Measurements from ENCODE around the gene SIL1. TPM values are rescaled to one million over a fixed set of nuclear protein-coding genes. Genes with fewer than 3 reads are reported as not detected.
A peak's percentile ranks its signal among the peaks of the same experiment; 100 is the strongest.

The SIL1 gene
- total and polyA plus RNA-seq, 2 donors (not counting 3 experiments of a cell fraction or from before 2014, with no cell fraction given), result 47.6 to 67.2 TPM

- BruUV-seq (replicated peaks), result no TSS peak
Observed at GRCh38 chr5:139088024-139088423, 110.1 kb downstream of the SIL1 start.

More at GRCh38 chr5:139088024-139088423, 110.1 kb downstream of the SIL1 start:
- no peak overlapping the region for H3K9ac ChIP-seq (replicated peaks; ENCODE audit: extremely low read depth, insufficient read depth, low read length)
- H3K9me1 ChIP-seq (replicated peaks; ENCODE audit: control insufficient read depth, extremely low read depth, insufficient read depth, low read length), result no peaks in the 10 kb centered on the region
- TF ChIP-seq FOS (IDR thresholded peaks at IDR 0.05; ENCODE audit: borderline replicate concordance, insufficient read depth, low read length) (peak; percentile 11), CTCF (IDR thresholded peaks at IDR 0.05; ENCODE audit: extremely low read depth in 1 of 2, insufficient read depth in 1 of 2, low read depth in 1 of 2, low read length in 2 of 2) (no peak)
- H3K4me1 ChIP-seq (ENCODE audit: control insufficient read depth, extremely low read depth, insufficient read depth, low read length), result peaks cover 2% of the 10 kb centered on the region
- no peaks in the 10 kb centered on the region for H3K27me3 ChIP-seq (ENCODE audit: control insufficient read depth in 2 of 2, insufficient read depth in 2 of 2, low read length in 2 of 2)
- H4K20me1 ChIP-seq (replicated peaks; ENCODE audit: control insufficient read depth, extremely low read depth, insufficient read depth, low read length), result no peaks in the 10 kb centered on the region
- DNase-seq (ENCODE audit: low read depth, low spot score) (peak; percentile 24), FAIRE-seq (no peak)
- H2AFZ ChIP-seq (ENCODE audit: low read depth, low read length), result no peak overlapping the region
- no peaks in the 10 kb centered on the region for H3K9me3 ChIP-seq (replicated peaks; ENCODE audit: control insufficient read depth, insufficient read depth, low read length)
- ChIA-PET CTCF (interaction anchor here (1.1 to 1.2 kb wide), 2 partner anchors 9 to 298 kb away, joined by 3 to 4 read pairs; no protein-coding TSS in a partner anchor), POLR2A (interaction anchor here (0.5 to 0.6 kb wide), 2 partner anchors 161 to 263 kb away, joined by 3 read pairs; no protein-coding TSS in a partner anchor)
- H3K4me3 ChIP-seq (replicated peaks in 1 of 3; ENCODE audit: insufficient read depth in 1 of 3, low read depth in 1 of 3, low read length in 3 of 3), result no peak overlapping the region
- no peak overlapping the region for H3K4me2 ChIP-seq (ENCODE audit: insufficient read depth, low read length)
- no peaks in the 10 kb centered on the region for H3K36me3 ChIP-seq (ENCODE audit: control insufficient read depth in 2 of 2, extremely low read depth in 1 of 2, insufficient read depth in 2 of 2, low read length in 2 of 2)
- dilution Hi-C loops (cut with MboI; ENCODE audit: extremely low pct_ligation_motif_present, low sequenced_read_pairs), result no loop called here
- no peaks in the 10 kb centered on the region for H3K79me2 ChIP-seq (ENCODE audit: control insufficient read depth, insufficient read depth, low read length)
- H3K27ac ChIP-seq (ENCODE audit: insufficient read depth, low read depth, low read length), result no peak overlapping the region
- intact Hi-C loops (cut with micrococcal nuclease), result no loop called here
